HepG2 (cell line): Measurements from ENCODE around the gene SMIM12.

Experiments used
- CBX1 ChIP-seq: IDR thresholded peaks from one replicate; pipeline ENCODE4 v1.6.1; 2016; ENCODE audit warnings: antibody characterized with exemption, low read depth
- CHD4 ChIP-seq: fragments of 200-600 bp; sonication (generic); IDR thresholded peaks from 2 replicates; pipeline ENCODE4 v1.7.0; 2017; ENCODE audit warnings: mild to moderate bottlenecking, low read length, borderline replicate concordance
- CTCF ChIP-seq: sonication (generic); formaldehyde crosslinking; IDR thresholded peaks from 2 replicates; pipeline ENCODE4 v1.5.0; 2020; ENCODE audit warnings: mild to moderate bottlenecking, missing genetic modification reagents, moderate library complexity
- EP300 ChIP-seq, 3 experiments: sonication (generic) in 1 of 3; formaldehyde crosslinking in 1 of 3; IDR thresholded peaks; 2 replicates each; pipeline versions ENCODE4 v1.5.1 to v1.6.1; 2011 to 2020; ENCODE audit warnings: low read depth in 2 of 3, low read length in 2 of 3, borderline replicate concordance in 1 of 3, improper control_type of control experiment in 1 of 3, mild to moderate bottlenecking in 1 of 3, missing genetic modification reagents in 1 of 3, moderate library complexity in 1 of 3
- IRF2 ChIP-seq: IDR thresholded peaks from 2 replicates; pipeline ENCODE4 v1.6.1; 2018; ENCODE audit warnings: missing genetic modification reagents, missing compliant biosample characterization
- MATR3 ChIP-seq: sonication (generic); formaldehyde crosslinking; IDR thresholded peaks from 2 replicates; pipeline ENCODE4 v1.4.0; 2020; ENCODE audit warnings: missing genetic modification reagents
- POLR2A ChIP-seq, 2 experiments: IDR thresholded peaks; 2 replicates each; pipeline ENCODE4 v1.6.1; 2011; ENCODE audit warnings: low read depth in 2 of 2, low read length in 2 of 2, mild to moderate bottlenecking in 1 of 2, moderate library complexity in 1 of 2; ENCODE audit not compliant: insufficient read depth in 1 of 2
- PRDM10 ChIP-seq: sonication (generic); formaldehyde crosslinking; IDR thresholded peaks from 2 replicates; pipeline ENCODE4 v1.4.0; 2020; ENCODE audit warnings: low read depth, missing genetic modification reagents
- TAF1 ChIP-seq: sonication (generic); formaldehyde crosslinking; IDR thresholded peaks from 2 replicates; pipeline ENCODE4 v1.4.0; 2020; ENCODE audit warnings: missing genetic modification reagents
- ZNF407 ChIP-seq: sonication (generic); formaldehyde crosslinking; IDR thresholded peaks from one replicate; pipeline ENCODE4 v1.5.1; 2020; ENCODE audit warnings: mild to moderate bottlenecking, missing genetic modification reagents; ENCODE audit errors: not compliant biosample characterization
- TF ChIP-seq, protein P1 (sequence below): IDR thresholded peaks from 2 replicates; pipeline ENCODE4 v1.6.1; 2016; ENCODE audit warnings: low read depth

DNA sequence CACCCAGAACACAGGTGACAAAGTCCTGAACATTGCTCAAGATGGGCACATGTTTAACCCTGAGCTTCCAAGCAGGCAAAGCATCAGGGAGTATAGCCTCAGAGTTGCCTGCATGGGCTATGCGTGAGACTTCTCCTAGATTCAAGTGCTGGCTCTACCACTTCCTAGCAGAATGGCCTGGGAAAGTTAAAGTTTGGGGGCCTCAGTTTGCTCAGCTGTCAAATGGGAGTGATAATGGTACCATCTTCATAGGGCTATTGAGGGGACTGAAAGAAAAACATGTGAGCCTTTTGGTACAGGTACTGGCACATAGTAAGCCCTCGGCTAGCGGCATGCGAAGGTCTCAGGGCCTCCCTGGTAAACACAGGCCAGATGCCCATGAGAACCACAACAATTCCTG, 28.0 kb upstream of the SMIM12 start:
- no peak for TF ChIP-seq CTCF (CRISPR knock-in tag)
- TF ChIP-seq POLR2A (IDR thresholded peaks at IDR 0.05; ENCODE audit: insufficient read depth in 1 of 2, low read depth in 2 of 2, low read length in 2 of 2), result no peak
- no peak for TF ChIP-seq IRF2 (CRISPR knock-in tag)
- TF ChIP-seq PRDM10 (CRISPR knock-in tag), result no peak
- TF ChIP-seq ZNF407 (CRISPR knock-in tag), result no peak
- TF ChIP-seq, protein P1, sequence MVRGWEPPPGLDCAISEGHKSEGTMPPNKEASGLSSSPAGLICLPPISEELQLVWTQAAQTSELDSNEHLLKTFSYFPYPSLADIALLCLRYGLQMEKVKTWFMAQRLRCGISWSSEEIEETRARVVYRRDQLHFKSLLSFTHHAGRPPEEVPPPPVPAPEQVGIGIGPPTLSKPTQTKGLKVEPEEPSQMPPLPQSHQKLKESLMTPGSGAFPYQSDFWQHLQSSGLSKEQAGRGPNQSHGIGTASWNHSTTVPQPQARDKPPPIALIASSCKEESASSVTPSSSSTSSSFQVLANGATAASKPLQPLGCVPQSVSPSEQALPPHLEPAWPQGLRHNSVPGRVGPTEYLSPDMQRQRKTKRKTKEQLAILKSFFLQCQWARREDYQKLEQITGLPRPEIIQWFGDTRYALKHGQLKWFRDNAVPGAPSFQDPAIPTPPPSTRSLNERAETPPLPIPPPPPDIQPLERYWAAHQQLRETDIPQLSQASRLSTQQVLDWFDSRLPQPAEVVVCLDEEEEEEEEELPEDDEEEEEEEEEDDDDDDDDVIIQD, result no peak
- TF ChIP-seq CHD4, result no peak
- no peak for TF ChIP-seq MATR3
- no peak for TF ChIP-seq TAF1 (CRISPR knock-in tag)
- TF ChIP-seq CBX1, result no peak
- TF ChIP-seq EP300 (IDR thresholded peaks at IDR 0.05; ENCODE audit: low read depth in 2 of 2, low read length in 2 of 2), result no peak
- TF ChIP-seq EP300 (CRISPR knock-in tag; IDR thresholded peaks at IDR 0.05; ENCODE audit: borderline replicate concordance), result no peak
